Subcutaneous adipose tissue (tissue), 4 donors: Measurements from ENCODE around the gene ANKRD31. TPM values are rescaled to one million over a fixed set of nuclear protein-coding genes. Genes with fewer than 3 reads are reported as not detected.

ENCODE experiments used
- small RNA-seq: library from RNA; depleted of rRNA; stranded (forward); fragments of <200 nt; gene quantifications from one replicate; pipeline ENCODE3, GENCODE V24; 2016
- total RNA-seq, 4 donors: library from RNA; depleted of rRNA; stranded (reverse); fragments of >200 nt; gene quantifications; one replicate each; pipeline ENCODE4 v1.1.0, GENCODE V29; 2016
- TF ChIP-seq, protein P1 (sequence below): fragments of 450-650 bp; IDR thresholded peaks from one replicate; pipeline ENCODE4 v1.5.1; 2016; ENCODE audit warnings: low read depth, mild to moderate bottlenecking, control low read depth, antibody characterized with exemption, moderate library complexity

The ANKRD31 gene
- total RNA-seq, 4 donors from 2014 or later, result 0.17 to 0.49 (median 0.30) TPM

DNA sequence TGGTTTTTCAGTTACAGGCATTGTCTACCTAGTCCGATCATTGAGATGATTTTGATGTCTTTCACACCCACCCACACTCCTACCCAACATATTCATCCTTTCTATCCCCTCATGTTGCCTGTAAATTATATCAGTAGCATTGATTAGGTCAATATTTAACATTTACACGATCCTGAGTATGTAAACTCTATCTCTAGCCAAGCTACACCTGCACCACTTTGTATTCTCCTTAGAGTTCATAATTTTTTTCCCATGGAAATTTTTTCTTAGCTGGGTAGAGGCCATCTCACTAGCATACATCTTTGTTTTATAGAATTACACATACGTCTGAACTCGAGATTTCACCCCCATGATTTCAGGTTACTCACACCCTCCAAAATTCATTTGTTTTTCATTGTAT is 214.9 kb downstream of the ANKRD31 start:
- TF ChIP-seq, protein P1, sequence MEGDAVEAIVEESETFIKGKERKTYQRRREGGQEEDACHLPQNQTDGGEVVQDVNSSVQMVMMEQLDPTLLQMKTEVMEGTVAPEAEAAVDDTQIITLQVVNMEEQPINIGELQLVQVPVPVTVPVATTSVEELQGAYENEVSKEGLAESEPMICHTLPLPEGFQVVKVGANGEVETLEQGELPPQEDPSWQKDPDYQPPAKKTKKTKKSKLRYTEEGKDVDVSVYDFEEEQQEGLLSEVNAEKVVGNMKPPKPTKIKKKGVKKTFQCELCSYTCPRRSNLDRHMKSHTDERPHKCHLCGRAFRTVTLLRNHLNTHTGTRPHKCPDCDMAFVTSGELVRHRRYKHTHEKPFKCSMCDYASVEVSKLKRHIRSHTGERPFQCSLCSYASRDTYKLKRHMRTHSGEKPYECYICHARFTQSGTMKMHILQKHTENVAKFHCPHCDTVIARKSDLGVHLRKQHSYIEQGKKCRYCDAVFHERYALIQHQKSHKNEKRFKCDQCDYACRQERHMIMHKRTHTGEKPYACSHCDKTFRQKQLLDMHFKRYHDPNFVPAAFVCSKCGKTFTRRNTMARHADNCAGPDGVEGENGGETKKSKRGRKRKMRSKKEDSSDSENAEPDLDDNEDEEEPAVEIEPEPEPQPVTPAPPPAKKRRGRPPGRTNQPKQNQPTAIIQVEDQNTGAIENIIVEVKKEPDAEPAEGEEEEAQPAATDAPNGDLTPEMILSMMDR, result no peak

GRCh38 chr5:75021219-75021618 is 215.5 kb downstream of the ANKRD31 start:
- TF ChIP-seq, protein P1, result no peak

DNA sequence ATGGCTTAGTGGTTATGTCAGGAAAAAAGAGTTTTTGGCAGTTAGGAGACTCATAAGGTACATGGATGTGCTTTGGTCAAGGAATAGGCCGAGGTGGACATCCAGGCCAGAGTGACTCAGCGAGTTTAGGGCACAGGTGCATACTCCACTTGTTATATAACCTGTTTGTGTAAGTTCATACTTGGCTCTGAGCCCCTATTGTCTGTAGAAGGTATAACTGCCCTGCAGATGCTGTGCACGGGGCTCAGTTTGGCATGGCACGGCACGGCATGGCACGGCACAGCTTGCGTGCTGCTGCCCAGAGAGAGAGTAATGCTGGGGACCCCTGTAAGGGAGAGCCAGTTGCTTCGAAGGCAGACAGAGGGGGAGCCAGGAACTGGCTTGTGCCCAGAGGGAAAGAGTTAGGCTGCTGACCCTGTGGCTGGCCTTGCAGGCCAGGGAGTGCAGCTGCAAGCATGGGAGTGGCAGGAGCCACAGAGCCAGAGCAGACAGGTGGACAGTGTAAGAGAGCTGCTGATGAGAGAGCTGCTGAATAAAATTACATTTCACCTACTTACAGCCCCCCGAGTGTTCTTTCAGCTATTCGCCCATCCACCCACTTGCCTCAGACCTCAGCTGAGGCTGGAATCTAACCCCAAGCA is 216.5 kb downstream of the ANKRD31 start:
- TF ChIP-seq, protein P1, result no peak

DNA sequence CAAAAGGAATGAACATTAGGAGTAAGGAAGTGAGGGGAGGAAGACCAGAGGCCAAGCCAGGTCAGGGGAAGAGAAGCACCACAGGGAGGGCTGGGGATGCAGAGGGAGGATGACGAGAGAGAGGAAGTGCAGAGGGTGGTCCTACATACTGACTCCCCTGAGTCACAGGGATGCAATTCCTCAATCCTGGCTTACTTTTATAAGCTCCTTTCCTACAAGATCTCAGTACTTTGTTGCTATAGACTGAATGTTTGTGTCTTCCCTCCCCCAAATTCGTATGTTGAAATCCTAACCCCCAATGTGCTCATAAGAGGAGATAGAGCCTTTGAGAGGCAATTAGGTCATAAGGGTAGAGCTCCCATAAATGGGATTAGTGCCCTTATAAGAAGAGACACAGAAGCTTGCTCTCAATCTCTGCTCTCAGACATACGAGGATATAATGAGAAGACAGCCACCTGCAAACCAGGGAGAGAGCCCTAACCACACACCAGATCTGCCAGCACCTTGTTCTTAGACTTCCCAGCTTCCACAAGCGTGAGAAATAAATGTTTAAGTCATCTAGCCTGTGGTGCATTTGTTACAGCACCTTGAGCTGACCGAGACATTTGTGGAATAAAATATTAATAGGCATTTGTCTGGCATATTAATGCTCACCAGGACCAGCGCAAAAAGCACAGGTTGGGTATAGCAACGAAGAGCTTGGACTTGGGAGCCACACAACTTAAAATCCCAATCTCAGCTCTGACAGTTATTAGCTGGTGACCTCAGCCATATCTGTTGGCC is 217.7 kb downstream of the ANKRD31 start:
- TF ChIP-seq, protein P1, result no peak

Small RNA genes within 50 kb of the gene (small RNA-seq; reads per million reads assigned to genes)
- not detected for gene SUMO2P5

Other genes with a start within 250 kb of the ANKRD31 start
- gene GCNT4, start 184.3 kb downstream of the ANKRD31 start, total RNA-seq, result 1 to 10 TPM in 3 of 4 donors, under 1 TPM in 1; 0.66 to 1.5 (median 1.1) TPM
- gene HMGCR, start 100.3 kb upstream of the ANKRD31 start, total RNA-seq, result 10 to 100 TPM in 3 of 4 donors, 1 to 10 TPM in 1; 7.2 to 25.5 (median 13.1) TPM